ENCODE results near the gene SEC11A.
A peak's percentile ranks its signal among the peaks of the same experiment; 100 is the strongest.
"Not testable (repeated sequence)": the region's sequence is repeated elsewhere in the genome, so short reads cannot be mapped to it uniquely, and the experiment has no call there.

SEC11A gene

DNA sequence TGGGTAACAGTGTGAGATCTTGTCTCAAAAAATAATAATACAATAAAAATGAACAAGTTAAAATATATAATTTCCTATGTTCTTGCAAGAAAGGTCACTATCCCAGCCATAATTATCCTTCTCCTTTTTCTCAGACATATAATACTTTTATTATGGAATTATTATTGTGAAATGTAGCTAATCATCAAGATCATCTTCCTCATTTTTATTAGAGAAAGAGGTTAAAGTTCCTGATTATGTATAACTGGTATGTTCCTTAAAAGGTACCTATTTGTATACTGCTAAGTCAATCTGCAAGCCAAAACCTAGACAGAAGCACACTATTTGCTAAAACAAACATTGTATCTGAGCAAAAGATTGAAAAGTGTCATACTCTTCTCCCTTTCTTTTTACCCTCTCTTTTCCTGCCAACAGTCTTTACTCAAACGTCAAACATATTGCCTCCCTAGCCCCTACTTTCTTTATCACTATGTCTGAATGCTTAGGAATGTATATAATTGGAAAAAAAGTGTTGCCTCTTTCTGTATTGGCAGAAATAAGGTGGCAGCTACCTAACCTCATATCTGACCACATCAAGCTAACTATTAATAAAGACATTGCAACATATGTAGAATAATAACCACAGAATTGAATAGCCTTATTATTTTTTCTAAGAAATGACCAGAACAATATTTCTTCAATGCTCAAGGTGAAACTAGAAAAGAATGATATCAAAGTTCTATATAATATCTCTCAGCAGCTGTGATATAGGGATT lies 18.5 kb downstream of the SEC11A start:
- Histone ChIP-seq H3K4me3 (no peak overlapping the region), H3K27ac (no peak overlapping the region)
- no peak for TF ChIP-seq CTCF (IDR thresholded peaks at IDR 0.05)
- DNase-seq (ENCODE audit: low spot score): no peak

DNA sequence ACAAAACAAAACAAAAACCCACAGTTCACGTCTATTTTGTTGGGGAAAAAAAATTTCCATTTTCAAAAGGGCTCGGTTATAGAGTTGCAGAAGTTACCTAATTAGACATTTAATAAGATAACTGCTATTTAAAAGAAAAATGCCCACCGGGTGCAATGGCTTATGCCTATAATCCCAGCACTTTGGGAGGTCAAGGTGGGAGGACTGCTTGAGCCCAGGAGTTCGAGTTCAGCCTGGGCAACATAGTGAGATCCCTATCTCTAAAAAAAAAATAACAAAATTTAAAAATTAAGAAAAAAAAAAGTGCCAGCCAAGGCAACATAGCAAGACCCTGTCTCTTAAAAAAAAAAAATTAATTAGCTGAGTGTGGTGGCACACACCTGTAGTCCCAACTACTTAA lies 19.2 kb downstream of the SEC11A start:
- no peak for TF ChIP-seq CTCF (IDR thresholded peaks at IDR 0.05)
- no peak for DNase-seq (ENCODE audit: low spot score)

DNA sequence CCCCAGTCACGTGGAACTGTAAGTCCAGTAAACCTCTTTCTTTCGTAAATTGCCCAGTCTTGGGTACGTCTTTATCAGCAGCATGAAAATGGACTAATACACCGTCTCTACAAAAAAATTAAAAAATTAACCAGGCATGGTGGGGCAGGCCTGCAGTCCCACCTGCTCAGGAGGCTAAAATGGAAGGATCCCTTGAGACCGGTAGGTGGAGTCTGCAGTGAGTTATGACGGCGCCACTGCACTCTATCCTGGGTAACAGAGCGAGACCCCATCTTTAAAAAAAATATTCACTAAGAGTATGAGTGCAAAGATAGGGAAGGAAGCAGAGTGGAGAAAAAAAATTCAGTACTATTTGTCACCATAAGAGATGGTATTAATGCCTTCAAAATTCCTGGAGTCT lies 25.6 kb downstream of the SEC11A start:
- no peak for DNase-seq (ENCODE audit: low spot score)
- no peak overlapping the region for H3K4me3 ChIP-seq
- no peak for TF ChIP-seq CTCF (IDR thresholded peaks at IDR 0.05)
- H3K27ac ChIP-seq: no peak overlapping the region

More for the DNA sequence above, 19.2 kb downstream of the SEC11A start:
- no peak overlapping the region for H3K27ac ChIP-seq
- H3K4me3 ChIP-seq: no peak overlapping the region

GRCh38 chr15:84689858-84690257 lies 26.1 kb downstream of the SEC11A start:
- Histone ChIP-seq H3K4me3 (no peak overlapping the region), H3K27ac (no peak overlapping the region)
- no peak for DNase-seq (ENCODE audit: low spot score)
- no peak for TF ChIP-seq CTCF (IDR thresholded peaks at IDR 0.05)

- not testable (repeated sequence) for H3K4me3 ChIP-seq; DNase-seq (ENCODE audit: low spot score); H3K27ac ChIP-seq
These were observed 29.5 kb downstream of the SEC11A start for GRCh38 chr15:84686446-84686845.

DNA sequence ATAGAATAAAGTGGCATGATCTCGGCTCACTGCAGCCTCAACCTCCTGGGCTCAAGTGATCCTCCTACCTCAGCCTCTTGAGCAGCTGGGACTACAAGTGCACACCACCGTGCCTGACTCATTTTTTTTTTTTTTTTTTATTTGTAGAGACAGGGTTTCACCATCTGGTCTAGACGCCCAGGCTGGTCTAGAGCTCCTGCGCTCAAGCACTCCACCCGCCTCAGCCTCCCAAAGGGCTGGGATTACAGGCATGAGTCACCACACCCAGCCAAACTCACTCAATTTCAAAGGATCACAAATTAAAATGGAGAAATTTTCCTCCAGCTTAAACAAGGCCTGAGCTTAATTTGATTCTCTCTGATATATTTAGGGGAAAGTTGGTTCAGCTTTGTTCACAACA lies 30.6 kb downstream of the SEC11A start:
- Histone ChIP-seq H3K27ac (no peak overlapping the region), H3K4me3 (no peak overlapping the region)
- no peak for TF ChIP-seq CTCF (IDR thresholded peaks at IDR 0.05)
- peak; percentile 74 for DNase-seq (ENCODE audit: low spot score)

DNA sequence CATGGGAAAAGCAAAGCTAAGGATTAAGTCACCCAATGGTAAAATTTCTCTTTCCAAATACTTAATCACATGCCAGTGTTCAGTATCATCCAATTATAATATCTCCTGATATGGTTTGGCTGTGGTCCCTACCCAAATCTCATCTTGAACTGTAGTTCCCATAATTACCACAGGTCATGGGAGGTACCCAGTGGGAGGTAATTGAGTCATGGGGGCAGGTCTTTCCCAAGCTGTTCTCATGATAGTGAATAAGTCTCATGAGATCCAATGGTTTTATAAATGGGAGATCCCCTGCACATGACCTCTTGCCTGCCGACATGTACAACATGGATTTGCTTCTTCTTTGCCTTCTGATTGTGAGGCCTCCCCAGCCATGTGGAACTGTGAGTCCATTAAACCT lies 31.8 kb downstream of the SEC11A start:
- Histone ChIP-seq H3K4me3 (no peak overlapping the region), H3K27ac (no peak overlapping the region)
- DNase-seq (ENCODE audit: low spot score): no peak
- TF ChIP-seq CTCF (IDR thresholded peaks at IDR 0.05): no peak
